ENCODE measurements around the gene GLIPR1.
"Not testable (repeated sequence)": the region's sequence is repeated elsewhere in the genome, so short reads cannot be mapped to it uniquely, and the experiment has no call there.

Gene GLIPR1

DNA sequence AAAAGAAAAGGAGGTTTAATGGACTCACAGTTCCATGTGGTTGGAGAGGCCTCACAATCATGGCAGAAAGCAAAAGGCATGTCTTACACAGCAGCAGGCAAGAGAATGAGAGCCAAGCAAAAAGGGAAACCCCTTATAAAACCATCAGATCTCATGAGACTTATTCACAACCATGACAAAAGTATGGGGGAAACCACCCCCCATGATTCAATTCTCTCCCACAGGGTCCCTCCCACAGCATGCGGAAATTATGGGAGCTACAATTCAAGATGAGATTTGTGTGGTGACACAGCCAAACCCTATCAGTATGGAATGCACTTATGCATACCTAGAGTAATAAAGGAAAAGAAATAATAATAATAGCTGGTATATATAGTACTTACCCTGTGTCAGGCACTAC, 4.5 kb upstream of the GLIPR1 start:
- DNase-seq (ENCODE audit: low spot score) = no peak

- DNase-seq (ENCODE audit: low spot score) = no peak
These were observed 3.4 kb upstream of the GLIPR1 start for GRCh38 chr12:75477137-75477536.

DNA sequence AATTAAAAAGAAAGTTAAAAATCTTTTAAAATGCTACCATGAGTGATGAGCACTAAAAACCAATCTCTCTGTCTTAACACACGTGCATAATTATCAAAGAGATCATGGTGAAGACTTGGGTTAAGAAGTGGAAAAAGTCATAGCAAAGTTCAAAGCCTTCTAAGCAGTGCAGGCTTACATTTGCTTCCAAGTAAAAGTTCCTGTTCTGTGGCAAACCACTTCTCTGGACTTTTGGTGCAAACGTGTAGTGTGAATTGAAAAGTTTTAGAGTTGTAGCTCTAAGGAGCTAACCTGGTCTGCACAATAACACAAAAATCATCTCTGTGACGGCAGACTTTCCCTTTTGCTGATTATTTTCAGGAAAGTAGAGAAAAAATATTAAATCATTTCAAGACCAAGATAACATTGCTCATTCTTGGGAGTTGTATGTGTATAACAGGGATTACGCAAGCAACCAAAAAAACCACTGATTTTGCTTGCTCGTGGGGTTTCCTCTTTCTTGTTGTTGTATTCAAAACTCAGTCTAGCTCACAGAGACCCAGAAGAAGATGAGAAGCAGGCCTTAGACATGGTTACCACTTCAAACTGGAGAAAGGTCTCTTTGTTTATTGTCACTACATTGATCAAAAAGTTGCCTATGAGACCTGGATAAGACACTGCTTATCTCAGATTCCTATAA, 2.3 kb upstream of the GLIPR1 start:
- no peak for DNase-seq (ENCODE audit: low spot score)

DNA sequence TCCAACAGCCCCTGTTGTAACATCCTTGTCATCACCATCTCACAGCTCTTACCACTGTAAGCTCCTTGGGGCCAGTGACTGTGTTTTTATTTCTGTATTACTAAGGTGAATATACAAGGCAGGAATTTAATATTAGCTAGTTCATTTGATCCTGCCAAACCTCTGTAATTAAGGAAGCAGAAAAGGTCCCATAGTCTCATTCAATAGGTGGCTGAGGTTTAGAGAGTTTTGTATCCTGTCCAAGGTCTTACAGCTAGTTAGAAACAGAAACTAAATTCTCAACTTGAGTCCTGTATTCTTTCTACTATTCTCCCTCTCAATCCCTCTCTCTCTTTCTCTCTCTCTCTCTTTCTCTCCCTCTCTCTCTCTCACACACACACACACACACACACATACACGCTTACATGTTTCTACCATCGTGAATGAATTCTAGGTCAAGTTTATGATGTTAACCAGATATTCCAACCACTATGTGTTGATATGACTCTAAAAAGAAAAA, 543 bp upstream of the GLIPR1 start:
- DNase-seq (ENCODE audit: low spot score) = no peak

DNA sequence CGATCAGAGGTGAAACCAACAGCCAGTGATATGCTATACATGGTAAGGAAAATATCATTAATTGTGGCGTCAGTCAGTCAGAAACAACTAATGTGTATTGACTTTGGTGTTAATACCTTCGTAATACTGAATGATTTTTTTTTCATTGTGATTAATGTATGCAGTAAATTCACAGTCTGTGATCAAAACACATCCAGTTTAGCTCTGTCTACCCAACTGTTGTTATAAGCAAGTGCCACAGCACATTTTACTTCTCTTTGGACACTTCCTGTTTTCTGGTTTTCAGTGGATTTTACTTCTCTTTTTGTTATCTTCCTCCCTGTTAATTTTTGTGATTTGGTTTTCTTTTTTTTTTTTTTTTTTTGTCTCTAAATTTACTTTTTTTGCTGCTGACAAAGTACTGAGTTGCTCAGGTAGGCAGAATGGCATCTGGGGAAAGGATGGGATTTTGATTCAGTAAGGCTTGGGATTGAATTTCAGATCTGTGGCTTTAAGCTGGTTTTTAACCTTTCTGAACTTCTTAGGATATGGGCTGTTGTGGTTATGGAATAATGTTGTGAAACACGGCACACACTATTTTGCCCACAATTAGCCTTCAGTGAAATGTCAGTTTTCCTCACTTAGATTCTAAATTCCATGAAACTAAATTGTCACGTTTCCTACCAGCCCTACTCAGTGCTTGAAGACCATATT, 604 bp downstream of the GLIPR1 start:
- DNase-seq (ENCODE audit: low spot score) = no peak

DNA sequence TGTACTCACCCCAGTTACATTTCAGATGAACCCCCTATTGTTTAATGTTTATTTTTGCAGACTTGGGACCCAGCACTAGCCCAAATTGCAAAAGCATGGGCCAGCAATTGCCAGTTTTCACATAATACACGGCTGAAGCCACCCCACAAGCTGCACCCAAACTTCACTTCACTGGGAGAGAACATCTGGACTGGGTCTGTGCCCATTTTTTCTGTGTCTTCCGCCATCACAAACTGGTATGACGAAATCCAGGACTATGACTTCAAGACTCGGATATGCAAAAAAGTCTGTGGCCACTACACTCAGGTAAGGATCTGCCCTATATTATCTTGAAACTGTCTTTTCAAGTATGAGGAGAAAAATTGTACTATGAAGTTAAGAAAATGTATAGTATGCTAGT, 1.2 kb downstream of the GLIPR1 start:
- no peak for DNase-seq (ENCODE audit: low spot score)

DNA sequence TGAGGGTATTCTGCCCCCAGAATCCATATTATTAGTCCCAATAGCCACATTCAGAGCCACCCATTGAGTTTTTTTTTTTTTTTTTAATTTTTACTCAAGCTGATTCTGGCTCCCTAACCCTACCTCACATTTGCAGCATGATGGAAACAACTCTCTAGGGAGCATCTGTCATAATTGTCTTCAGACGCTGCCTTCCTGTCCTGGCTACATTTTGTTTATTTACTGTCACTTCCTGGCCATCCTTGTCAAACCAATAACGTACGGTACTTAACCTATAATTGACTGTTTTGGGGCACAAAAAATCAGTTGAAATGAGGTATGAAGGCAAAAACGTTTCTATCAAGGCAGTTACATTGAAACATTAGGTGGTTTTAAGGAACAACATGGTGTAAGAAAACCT, 2.1 kb downstream of the GLIPR1 start:
- peak; percentile 28 for DNase-seq (ENCODE audit: low spot score)

- no peak for DNase-seq (ENCODE audit: low spot score)
These were observed 2.9 kb downstream of the GLIPR1 start for GRCh38 chr12:75483431-75483830.

DNA sequence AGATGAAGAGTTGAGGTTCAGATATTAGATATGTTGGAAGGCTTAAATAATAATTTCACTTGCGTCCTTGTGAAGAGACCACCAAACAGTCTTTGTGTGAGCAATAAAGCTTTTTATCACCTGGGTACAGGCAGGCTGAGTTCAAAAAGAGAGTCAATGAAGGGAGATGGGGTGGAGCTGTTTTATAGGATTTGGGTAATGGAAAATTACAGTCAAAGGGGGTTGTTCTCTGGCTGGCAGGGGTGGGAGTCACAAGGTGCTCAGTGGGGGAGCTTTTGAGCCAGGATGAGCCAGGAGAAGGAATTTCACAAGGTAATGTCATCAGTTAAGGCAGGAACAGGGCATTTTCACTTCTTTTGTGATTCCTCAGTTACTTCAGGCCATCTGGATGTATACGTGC, 3.9 kb downstream of the GLIPR1 start:
- DNase-seq (ENCODE audit: low spot score) = not testable (repeated sequence)

DNA sequence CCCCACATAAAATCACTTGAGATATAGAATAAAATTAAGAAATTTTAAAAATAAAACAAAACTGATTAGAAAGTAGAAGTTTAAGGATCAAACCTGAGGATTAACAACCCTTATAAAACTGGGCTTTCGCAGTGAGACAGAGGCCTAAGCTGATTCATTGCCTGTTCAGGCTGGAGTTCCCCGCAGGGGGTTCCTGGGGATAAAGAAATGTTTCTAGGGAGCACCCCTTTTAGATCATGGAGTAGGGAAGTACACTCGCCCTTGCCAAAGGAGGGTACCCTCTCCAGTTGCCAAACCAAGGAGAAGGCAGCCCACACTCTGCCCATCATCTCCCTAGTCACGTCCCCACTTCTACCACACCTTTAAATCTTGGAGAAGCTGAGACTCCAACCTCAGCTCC, 6.8 kb downstream of the GLIPR1 start:
- DNase-seq (ENCODE audit: low spot score) = no peak

DNA sequence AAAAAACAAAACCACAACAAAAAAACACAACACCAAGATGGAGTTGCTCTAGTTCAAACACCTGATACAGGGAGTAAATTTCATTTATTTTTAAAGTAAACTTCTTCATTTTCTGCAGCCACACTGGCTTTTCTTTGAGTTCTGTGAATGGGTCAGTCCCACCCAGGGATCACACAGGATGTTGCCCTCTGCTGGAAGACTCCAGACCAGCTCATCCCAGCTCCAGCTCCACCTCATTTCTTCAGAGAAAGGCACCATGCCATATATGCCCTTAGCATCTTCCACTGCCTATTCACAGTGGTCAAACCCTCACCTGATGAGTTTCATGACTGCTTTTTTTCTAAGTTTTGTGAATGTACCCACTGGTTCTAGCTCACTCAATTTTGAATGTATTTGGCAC, 8.0 kb downstream of the GLIPR1 start:
- no peak for DNase-seq (ENCODE audit: low spot score)

DNA sequence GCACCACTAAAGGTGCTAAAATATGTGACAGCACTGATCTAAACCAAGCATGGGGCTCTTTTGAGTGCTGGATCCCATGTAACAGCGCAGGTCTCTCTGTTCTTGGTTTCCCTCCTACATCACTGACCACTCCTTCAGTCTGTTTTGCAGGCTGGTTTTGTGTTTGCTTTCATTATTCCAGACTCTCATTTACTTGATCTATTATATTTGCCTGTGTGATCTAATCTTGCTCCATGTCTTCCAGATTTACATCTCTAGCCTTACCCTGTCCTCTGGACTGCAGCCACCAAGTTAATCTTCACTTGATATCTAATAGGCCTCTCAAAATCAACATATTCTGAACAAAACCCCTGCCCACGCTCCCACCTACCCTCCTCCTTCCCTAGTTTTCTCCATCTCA, 8.6 kb downstream of the GLIPR1 start:
- DNase-seq (ENCODE audit: low spot score) = no peak

DNA sequence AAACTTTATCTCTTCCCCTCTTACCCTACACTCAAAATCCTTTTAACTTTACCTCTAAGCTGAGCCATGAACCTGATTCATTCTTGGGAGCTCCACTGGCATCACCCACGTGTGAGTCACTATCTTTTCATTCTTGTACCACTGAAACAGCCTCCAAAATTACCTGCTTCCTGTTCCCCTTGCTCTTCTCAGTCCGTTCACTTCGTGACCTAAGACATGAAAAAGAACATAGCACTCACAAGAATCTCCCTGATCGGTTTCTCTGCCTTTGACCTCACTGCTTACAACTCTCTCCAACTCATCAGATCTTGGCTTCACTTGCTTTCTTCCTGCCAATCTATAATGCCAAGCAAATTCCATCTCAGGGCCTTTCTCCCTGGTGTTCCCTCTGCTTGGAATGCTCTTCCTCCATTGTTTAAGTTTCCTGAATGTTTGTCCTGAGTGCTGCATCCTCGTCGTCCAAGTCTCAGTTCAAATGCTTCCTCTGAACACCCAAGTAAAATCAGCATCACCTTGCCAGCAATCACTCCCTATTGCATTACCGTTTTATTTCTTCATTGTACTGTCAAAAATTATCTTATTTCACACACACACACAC, 9.2 kb downstream of the GLIPR1 start:
- peak; percentile 48 for DNase-seq (ENCODE audit: low spot score)

DNA sequence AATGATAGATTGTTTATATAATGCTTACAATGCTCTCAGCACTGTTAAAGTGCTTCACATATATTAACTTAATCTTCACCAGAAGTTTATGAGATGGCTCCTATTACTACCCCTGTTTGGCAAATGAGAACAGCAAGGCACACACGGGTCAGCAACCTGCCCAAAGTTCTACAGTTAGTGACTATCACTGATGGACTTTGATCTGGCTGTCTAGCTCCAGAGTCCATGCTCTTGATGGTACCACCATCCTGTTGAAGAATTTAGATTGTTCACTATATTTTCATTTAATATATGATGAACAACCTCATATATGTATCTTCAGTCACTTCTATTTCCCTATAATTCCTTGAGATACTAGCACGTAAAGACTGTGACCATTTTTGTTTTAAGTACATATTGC, 10.6 kb downstream of the GLIPR1 start:
- DNase-seq (ENCODE audit: low spot score) = no peak

- DNase-seq (ENCODE audit: low spot score) = no peak
These were observed 22.9 kb downstream of the GLIPR1 start for GRCh38 chr12:75503459-75503858.

DNA sequence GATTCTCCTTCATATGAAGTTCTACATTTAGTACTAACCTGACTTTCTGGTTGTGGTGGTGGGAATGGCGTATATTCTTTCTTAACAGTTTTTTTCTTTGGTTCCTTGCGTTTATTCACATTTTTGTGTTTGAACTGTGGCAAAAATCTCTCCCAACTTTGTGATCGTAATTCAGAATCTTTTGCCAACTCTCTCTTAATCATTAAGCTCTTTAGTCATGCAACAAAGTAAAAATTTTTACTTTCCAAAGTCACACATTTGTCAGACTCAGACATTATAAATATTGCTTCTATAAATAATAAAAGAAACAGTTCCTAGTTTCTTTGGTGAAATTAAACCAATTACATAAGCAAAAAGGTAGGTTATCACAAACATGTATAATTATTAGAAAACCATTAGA, 23.3 kb downstream of the GLIPR1 start:
- no peak for DNase-seq (ENCODE audit: low spot score)

DNA sequence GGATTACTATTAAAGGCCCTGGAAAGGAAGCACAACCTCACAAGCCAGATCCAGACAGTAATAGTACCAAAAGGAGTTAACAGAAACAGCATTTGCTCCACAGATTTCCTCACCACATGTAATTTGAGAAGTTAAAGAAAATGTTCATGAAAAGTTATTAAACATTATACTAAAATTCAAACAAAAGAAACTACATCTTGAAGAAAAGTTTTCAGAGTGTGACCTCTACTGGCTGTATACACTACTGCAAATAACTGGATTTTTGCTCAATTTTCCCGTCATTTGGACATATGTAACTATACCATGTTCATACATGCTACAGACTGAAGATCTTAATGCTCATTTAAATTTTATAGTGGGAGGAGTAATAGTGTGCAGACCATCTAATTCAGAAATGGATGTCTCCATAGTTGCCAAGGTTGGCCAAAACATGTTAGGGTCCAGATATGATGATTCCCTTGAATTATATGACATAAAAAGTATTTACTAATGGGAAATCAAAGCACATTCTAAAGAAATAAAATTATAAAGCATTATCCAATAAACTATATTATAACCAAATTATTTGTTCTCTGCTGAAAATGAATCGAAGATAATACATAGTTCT, 25.3 kb downstream of the GLIPR1 start:
- DNase-seq (ENCODE audit: low spot score) = peak; percentile 28

DNA sequence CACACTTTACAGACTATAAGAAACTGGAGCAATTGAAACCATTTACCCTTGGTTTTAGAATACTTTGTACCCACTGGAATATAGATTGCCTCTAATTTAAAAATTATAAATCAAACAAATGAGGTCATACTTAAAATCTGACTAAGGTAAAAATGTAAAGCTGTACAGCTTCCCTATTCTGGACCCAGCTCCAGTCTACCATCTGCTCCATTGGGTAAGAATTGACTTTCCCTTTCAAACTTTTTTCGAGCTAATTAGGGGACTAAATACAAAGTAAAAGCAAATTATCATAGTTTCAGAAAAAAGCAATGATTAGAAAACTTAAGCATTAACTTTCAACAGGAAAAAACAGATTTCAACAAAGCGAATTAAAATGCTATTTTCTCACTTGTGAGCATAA, 26.5 kb downstream of the GLIPR1 start:
- DNase-seq (ENCODE audit: low spot score) = no peak

DNA sequence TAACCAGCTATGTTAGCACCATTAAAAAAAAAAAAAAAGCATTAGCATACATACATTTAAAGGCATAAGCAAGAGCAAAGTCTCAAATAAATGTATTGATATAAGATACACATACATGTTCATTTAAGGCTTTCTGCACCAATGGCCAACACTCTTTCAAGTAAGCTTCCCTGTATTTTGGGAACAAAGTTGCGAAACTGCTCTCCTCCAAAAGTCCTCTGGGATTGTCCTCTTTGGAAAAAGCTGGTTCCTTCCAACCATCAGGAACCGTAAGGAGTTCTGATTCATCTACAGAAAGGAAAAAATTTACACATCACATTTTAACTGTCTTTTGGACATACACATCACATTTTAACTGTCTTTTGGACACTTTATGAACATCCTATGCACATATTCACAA, 27.6 kb downstream of the GLIPR1 start:
- no peak for DNase-seq (ENCODE audit: low spot score)

DNA sequence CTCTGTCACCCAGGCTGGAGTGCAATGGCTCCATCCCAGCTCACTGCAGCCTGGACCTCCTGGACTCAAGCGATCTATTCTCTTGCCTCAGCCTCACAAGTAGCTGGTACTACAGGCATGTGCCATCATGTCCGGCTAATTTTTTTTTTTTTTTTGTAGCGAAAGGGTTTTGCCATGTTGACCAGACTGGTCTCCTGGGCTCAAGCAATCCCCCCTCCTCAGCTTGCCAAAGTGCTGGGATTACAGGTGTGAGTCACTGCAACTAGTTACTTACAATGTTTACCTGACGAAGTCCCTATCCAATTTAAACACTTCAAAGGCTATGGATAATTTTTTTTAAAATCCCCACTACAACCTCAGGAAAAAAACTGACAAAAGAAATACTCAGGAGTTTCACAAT, 29.1 kb downstream of the GLIPR1 start:
- no peak for DNase-seq (ENCODE audit: low spot score)

- peak; percentile 95 for DNase-seq (ENCODE audit: low spot score)
These were observed 30.8 kb downstream of the GLIPR1 start, which contains the start of gene KRR1 for GRCh38 chr12:75511116-75512048. Gene KRR1 (minus strand): TSS chr12:75511609. CDS start chr12:75511597, 12 bp downstream.

DNA sequence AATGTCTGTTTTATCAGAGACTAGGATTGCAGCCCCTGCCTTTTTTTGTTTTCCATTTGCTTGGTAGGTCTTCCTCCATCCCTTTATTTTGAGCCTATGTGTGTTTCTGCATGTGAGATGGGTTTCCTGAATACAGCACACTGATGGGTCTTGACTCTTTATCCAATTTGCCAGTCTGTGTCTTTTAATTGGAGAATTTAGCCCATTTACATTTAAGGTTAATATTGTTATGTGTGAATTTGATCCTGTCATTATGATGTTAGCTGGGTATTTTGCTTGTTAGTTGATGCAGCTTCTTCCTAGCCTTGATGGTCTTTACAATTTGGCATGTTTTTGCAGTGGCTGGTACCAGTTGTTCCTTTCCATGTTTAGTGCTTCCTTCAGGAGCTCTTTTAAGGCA, 40.7 kb downstream of the GLIPR1 start:
- DNase-seq (ENCODE audit: low spot score) = not testable (repeated sequence)

Measured in kidney capillary endothelial cell (primary cell).